Gastrocnemius medialis (tissue), 4 donors: ENCODE results near the gene GMPPB.

ENCODE experiments used
- POLR2A ChIP-seq, 2 donors: fragments of 450-650 bp; IDR thresholded peaks; one replicate each; pipeline ENCODE4 v1.6.1; 2017; ENCODE audit warnings: antibody characterized with exemption in 2 of 2, mild to moderate bottlenecking in 2 of 2, moderate library complexity in 2 of 2
- TF ChIP-seq, protein P1 (sequence below), 5 experiments: fragments of 450-650 bp in 3 of 5; fragments of 200-600 bp in 2 of 5; sonication (generic) in 2 of 5; IDR thresholded peaks in 4 of 5; conservative IDR thresholded peaks in 1 of 5; 1 replicate in 4 of 5; 2 replicates in 1 of 5; pipeline ENCODE4 v1.5.1; 2016 to 2019; ENCODE audit warnings: antibody characterized with exemption in 5 of 5, mild to moderate bottlenecking in 3 of 5, moderate library complexity in 3 of 5

DNA sequence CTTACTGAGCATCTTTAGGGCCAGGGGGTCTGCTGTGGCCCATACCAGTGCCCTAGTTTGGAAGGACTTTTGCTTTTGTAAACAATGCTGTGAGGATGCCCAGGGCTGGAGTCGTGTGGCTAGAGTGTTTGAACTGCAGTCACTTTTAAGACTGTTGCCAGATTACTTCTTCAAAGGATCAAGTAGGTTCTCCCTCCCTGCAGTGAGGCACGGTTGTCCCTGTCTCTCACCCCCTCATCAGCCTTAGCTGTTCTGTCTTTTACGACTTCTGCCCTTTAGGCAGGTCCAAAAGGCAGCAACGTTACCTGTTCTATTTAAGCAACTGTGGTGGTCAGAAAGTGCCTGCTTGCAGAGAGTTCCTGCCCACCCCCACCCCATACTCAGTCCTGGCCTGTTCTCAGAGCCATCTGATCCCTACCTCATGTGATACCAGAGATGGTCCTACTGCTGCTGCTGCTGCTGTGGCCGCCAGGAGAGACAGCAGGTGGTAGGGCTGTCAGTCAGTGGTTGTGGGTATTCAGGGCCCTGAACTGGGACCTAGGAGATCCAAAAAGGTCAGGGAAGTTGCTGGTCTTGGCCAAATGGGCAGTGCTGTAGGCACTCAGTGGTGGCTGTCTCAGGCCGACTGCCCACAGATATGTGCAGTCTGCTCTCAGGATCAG lies 29.2 kb downstream of the GMPPB start:
- peak in 1 of 2 donors; percentile 39 for TF ChIP-seq POLR2A (IDR thresholded peaks at IDR 0.05)
- TF ChIP-seq, protein P1, sequence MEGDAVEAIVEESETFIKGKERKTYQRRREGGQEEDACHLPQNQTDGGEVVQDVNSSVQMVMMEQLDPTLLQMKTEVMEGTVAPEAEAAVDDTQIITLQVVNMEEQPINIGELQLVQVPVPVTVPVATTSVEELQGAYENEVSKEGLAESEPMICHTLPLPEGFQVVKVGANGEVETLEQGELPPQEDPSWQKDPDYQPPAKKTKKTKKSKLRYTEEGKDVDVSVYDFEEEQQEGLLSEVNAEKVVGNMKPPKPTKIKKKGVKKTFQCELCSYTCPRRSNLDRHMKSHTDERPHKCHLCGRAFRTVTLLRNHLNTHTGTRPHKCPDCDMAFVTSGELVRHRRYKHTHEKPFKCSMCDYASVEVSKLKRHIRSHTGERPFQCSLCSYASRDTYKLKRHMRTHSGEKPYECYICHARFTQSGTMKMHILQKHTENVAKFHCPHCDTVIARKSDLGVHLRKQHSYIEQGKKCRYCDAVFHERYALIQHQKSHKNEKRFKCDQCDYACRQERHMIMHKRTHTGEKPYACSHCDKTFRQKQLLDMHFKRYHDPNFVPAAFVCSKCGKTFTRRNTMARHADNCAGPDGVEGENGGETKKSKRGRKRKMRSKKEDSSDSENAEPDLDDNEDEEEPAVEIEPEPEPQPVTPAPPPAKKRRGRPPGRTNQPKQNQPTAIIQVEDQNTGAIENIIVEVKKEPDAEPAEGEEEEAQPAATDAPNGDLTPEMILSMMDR (IDR thresholded peaks at IDR 0.05 in 4 of 5, conservative IDR thresholded peaks at IDR 0.05 in 1 of 5), result peak in 1 of 5 experiments; percentile 24
